ENCODE data around the gene RNF17. TPM values are rescaled to one million over a fixed set of nuclear protein-coding genes. Genes with fewer than 3 reads are reported as not detected.

RNF17 gene, protein sequence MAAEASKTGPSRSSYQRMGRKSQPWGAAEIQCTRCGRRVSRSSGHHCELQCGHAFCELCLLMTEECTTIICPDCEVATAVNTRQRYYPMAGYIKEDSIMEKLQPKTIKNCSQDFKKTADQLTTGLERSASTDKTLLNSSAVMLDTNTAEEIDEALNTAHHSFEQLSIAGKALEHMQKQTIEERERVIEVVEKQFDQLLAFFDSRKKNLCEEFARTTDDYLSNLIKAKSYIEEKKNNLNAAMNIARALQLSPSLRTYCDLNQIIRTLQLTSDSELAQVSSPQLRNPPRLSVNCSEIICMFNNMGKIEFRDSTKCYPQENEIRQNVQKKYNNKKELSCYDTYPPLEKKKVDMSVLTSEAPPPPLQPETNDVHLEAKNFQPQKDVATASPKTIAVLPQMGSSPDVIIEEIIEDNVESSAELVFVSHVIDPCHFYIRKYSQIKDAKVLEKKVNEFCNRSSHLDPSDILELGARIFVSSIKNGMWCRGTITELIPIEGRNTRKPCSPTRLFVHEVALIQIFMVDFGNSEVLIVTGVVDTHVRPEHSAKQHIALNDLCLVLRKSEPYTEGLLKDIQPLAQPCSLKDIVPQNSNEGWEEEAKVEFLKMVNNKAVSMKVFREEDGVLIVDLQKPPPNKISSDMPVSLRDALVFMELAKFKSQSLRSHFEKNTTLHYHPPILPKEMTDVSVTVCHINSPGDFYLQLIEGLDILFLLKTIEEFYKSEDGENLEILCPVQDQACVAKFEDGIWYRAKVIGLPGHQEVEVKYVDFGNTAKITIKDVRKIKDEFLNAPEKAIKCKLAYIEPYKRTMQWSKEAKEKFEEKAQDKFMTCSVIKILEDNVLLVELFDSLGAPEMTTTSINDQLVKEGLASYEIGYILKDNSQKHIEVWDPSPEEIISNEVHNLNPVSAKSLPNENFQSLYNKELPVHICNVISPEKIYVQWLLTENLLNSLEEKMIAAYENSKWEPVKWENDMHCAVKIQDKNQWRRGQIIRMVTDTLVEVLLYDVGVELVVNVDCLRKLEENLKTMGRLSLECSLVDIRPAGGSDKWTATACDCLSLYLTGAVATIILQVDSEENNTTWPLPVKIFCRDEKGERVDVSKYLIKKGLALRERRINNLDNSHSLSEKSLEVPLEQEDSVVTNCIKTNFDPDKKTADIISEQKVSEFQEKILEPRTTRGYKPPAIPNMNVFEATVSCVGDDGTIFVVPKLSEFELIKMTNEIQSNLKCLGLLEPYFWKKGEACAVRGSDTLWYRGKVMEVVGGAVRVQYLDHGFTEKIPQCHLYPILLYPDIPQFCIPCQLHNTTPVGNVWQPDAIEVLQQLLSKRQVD (N-terminal part only)
- not detected in 5 replicates for total RNA-seq (2022; extraction: Qiagen RNA extraction)

DNA sequence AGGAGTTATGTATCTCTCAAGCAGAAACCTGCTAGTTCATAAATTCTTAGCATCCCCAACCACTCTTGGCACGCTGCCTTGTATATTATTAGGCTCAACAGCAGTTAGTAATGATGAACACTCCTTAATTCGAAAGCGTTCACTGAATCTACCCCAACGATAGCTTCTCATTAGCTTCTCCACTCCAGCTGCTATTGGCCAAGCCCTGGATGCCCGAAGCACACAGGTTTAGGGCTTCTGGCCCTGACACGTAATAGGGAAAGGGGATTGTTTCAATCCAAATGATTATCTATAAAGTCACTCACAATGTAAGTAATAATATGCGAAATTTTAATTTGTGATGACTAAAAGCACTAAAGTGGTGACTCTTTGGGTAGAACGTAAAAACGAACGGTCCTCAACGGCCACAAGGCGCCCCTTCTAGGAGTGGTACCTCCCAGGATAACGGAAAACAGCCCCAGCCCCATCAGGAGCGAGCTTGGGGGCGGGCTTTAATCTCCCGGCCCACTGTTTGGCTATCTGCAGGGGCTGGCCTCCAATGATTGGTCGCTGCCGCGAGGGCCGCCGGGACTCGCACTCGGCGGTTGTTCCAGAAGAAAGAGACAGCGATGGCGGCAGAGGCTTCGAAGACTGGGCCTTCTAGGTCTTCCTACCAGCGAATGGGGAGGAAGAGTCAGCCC, at the start of gene RNF17:
Gene RNF17, plus strand, starts transcription at position 574 of the 680 bp plus-strand sequence. Its CDS starts 35 bp downstream, at position 609.

Other genes starting within 250 kb of the RNF17 start
- 0.02 TPM in 1 of 5 replicates, not detected in the others for gene ATP12A, start 83.8 kb upstream of the RNF17 start, total RNA-seq (2022; extraction: Qiagen RNA extraction)